H9 (cell line): Measurements from ENCODE around the gene RPL7L1. TPM values are rescaled to one million over a fixed set of nuclear protein-coding genes. Genes with fewer than 3 reads are reported as not detected.

ENCODE experiments used
- DNase-seq: peaks from one replicate; pipeline ENCODE4 v3.0.0-alpha.2; 2017
- H2AFZ ChIP-seq: one replicate; pipeline ENCODE4 v1.6.1; 2013; ENCODE audit warnings: mild to moderate bottlenecking, low read length, control low read depth, moderate library complexity
- H2AK5ac ChIP-seq: 2 replicates; pipeline ENCODE4 v1.6.1; 2013; ENCODE audit warnings: low read length, control low read depth, mixed read lengths; ENCODE audit not compliant: insufficient read length
- H2BK120ac ChIP-seq: one replicate; pipeline ENCODE4 v1.6.1; 2013; ENCODE audit warnings: low read depth, mild to moderate bottlenecking, low read length, control low read depth, inconsistent platforms; ENCODE audit not compliant: poor library complexity, severe bottlenecking
- H2BK12ac ChIP-seq: 2 replicates; pipeline ENCODE4 v1.6.1; 2013; ENCODE audit warnings: low read length, control low read depth, mixed read lengths, low read depth; ENCODE audit not compliant: insufficient read length
- H2BK15ac ChIP-seq: 2 replicates; pipeline ENCODE4 v1.6.1; 2013; ENCODE audit warnings: low read depth, low read length, control low read depth
- H2BK20ac ChIP-seq: one replicate; pipeline ENCODE4 v1.6.1; 2013; ENCODE audit warnings: low read depth, mild to moderate bottlenecking, low read length, control low read depth, inconsistent platforms; ENCODE audit not compliant: poor library complexity, severe bottlenecking
- H2BK5ac ChIP-seq: 2 replicates; pipeline ENCODE4 v1.6.1; 2013; ENCODE audit warnings: low read length, control low read depth, mixed read lengths; ENCODE audit not compliant: insufficient read length
- H3K14ac ChIP-seq: 2 replicates; pipeline ENCODE4 v1.6.1; 2013; ENCODE audit warnings: low read length, control low read depth; ENCODE audit not compliant: insufficient read depth
- H3K18ac ChIP-seq: 2 replicates; pipeline ENCODE4 v1.6.1; 2013; ENCODE audit warnings: low read depth, mild to moderate bottlenecking, mixed read lengths, low read length, control low read depth; ENCODE audit not compliant: insufficient read length
- H3K23ac ChIP-seq: 2 replicates; pipeline ENCODE4 v1.6.1; 2013; ENCODE audit warnings: low read length, control low read depth, mixed read lengths, low read depth; ENCODE audit not compliant: insufficient read length
- H3K23me2 ChIP-seq: 2 replicates; pipeline ENCODE4 v1.6.1; 2013; ENCODE audit warnings: low read depth, mild to moderate bottlenecking, mixed read lengths, low read length, control low read depth; ENCODE audit not compliant: insufficient read length, poor library complexity, severe bottlenecking
- H3K27ac ChIP-seq: 2 replicates; pipeline ENCODE4 v1.5.1; 2013; ENCODE audit warnings: low read length, control low read depth, mixed read lengths, low read depth; ENCODE audit not compliant: insufficient read length
- H3K27me3 ChIP-seq: 2 replicates; pipeline ENCODE4 v1.6.1; 2013; ENCODE audit warnings: low read length, control low read depth, inconsistent platforms; ENCODE audit not compliant: insufficient read depth
- H3K4ac ChIP-seq: 2 replicates; pipeline ENCODE4 v1.6.1; 2013; ENCODE audit warnings: low read depth, mild to moderate bottlenecking, control low read depth, inconsistent platforms, low read length, moderate library complexity
- H3K4me1 ChIP-seq: 2 replicates; pipeline ENCODE4 v1.6.1; 2013; ENCODE audit warnings: low read length, control low read depth, inconsistent platforms; ENCODE audit not compliant: insufficient read depth
- H3K4me2 ChIP-seq: 2 replicates; pipeline ENCODE4 v1.6.1; 2013; ENCODE audit warnings: low read length, control low read depth, mixed read lengths; ENCODE audit not compliant: insufficient read length, insufficient read depth
- H3K56ac ChIP-seq: 2 replicates; pipeline ENCODE4 v1.6.1; 2013; ENCODE audit warnings: low read depth, mild to moderate bottlenecking, mixed read lengths, low read length, control low read depth; ENCODE audit not compliant: insufficient read length
- H3K79me1 ChIP-seq: 2 replicates; pipeline ENCODE4 v1.6.1; 2013; ENCODE audit warnings: low read depth, mild to moderate bottlenecking, moderate library complexity, low read length, control low read depth, inconsistent platforms; ENCODE audit not compliant: insufficient read depth, poor library complexity, severe bottlenecking
- H3K79me2 ChIP-seq: 2 replicates; pipeline ENCODE4 v1.6.1; 2013; ENCODE audit warnings: low read length, control low read depth, inconsistent platforms; ENCODE audit not compliant: insufficient read depth
- H3K9ac ChIP-seq: 2 replicates; pipeline ENCODE4 v1.6.1; 2013; ENCODE audit warnings: low read length, control low read depth, mixed read lengths; ENCODE audit not compliant: insufficient read length; ENCODE audit errors: extremely low read depth
- H3K9me3 ChIP-seq: one replicate; pipeline ENCODE4 v1.6.1; 2013; ENCODE audit warnings: low read depth, low read length, inconsistent platforms; ENCODE audit not compliant: control insufficient read depth
- H3T11ph ChIP-seq: one replicate; pipeline ENCODE4 v1.6.1; 2013; ENCODE audit warnings: mild to moderate bottlenecking, low read length, control low read depth, inconsistent platforms
- H4K20me1 ChIP-seq: one replicate; pipeline ENCODE4 v1.6.1; 2013; ENCODE audit not compliant: control insufficient read depth, insufficient read length, insufficient read depth
- H4K5ac ChIP-seq: 2 replicates; pipeline ENCODE4 v1.6.1; 2013; ENCODE audit warnings: low read depth, mild to moderate bottlenecking, mixed read lengths, low read length, control low read depth; ENCODE audit not compliant: insufficient read length
- H4K8ac ChIP-seq: replicated peaks from 2 replicates; pipeline ENCODE4 v1.6.1; 2013; ENCODE audit warnings: low read length, control low read depth, mixed read lengths, low read depth; ENCODE audit not compliant: insufficient read length
- H4K91ac ChIP-seq: 2 replicates; pipeline ENCODE4 v1.6.1; 2013; ENCODE audit warnings: low read depth, mild to moderate bottlenecking, moderate library complexity, mixed read lengths, low read length, control low read depth; ENCODE audit not compliant: insufficient read length
- H3K27ac Mint-ChIP-seq, 3 experiments: 2 replicates in 2 of 3; 3 replicates in 1 of 3; pipeline ENCODE4 v1.8.0; 2020 to 2021; ENCODE audit warnings: mixed read lengths in 3 of 3, mild to moderate bottlenecking in 1 of 3, moderate library complexity in 1 of 3
- H3K27me3 Mint-ChIP-seq: 2 replicates; pipeline ENCODE4 v1.8.0; 2021; ENCODE audit warnings: low read depth, mild to moderate bottlenecking, moderate library complexity, mixed read lengths
- H3K36me3 Mint-ChIP-seq, 3 experiments: 2 replicates in 2 of 3; 3 replicates in 1 of 3; pipeline ENCODE4 v1.8.0; 2020 to 2021; ENCODE audit warnings: low read depth in 3 of 3, mixed read lengths in 3 of 3; ENCODE audit not compliant: insufficient read depth in 1 of 3
- H3K4me1 Mint-ChIP-seq, 2 experiments: 2 replicates each; pipeline ENCODE4 v1.8.0; 2020; ENCODE audit warnings: mixed read lengths in 2 of 2
- H3K4me3 Mint-ChIP-seq, 2 experiments: 2 replicates in 1 of 2; 3 replicates in 1 of 2; pipeline ENCODE4 v1.8.0; 2020 to 2021; ENCODE audit warnings: mild to moderate bottlenecking in 2 of 2, mixed read lengths in 2 of 2, moderate library complexity in 1 of 2
- H3K9me3 Mint-ChIP-seq, 2 experiments: 2 replicates in 1 of 2; 3 replicates in 1 of 2; pipeline ENCODE4 v1.8.0; 2020; ENCODE audit warnings: mild to moderate bottlenecking in 2 of 2, mixed read lengths in 2 of 2, moderate library complexity in 1 of 2
- WGBS: extraction: QIAGEN DNeasy Blood & Tissue Kit; methylation state at CpG from one replicate; pipeline ENCODE4 v1.1.7; 2013; ENCODE audit warnings: missing lambda C conversion rate, low lambda C conversion rate, mixed read lengths; ENCODE audit not compliant: insufficient read length; ENCODE audit errors: extremely low coverage; 5-methylcytosine and 5-hydroxymethylcytosine counted together
- total RNA-seq: library from RNA; stranded (reverse); gene quantifications from 2 replicates; pipeline ENCODE4 v1.2.1, GENCODE V29; 2021
- TF ChIP-seq, protein P1 (sequence below): fragments of 200-600 bp; sonication (generic); conservative IDR thresholded peaks from 3 replicates; pipeline ENCODE4 v1.8.0; 2021; ENCODE audit warnings: antibody characterized with exemption, mild to moderate bottlenecking

The RPL7L1 gene
- total RNA-seq, 1 experiment from 2014 or later, result 130 TPM

DNA sequence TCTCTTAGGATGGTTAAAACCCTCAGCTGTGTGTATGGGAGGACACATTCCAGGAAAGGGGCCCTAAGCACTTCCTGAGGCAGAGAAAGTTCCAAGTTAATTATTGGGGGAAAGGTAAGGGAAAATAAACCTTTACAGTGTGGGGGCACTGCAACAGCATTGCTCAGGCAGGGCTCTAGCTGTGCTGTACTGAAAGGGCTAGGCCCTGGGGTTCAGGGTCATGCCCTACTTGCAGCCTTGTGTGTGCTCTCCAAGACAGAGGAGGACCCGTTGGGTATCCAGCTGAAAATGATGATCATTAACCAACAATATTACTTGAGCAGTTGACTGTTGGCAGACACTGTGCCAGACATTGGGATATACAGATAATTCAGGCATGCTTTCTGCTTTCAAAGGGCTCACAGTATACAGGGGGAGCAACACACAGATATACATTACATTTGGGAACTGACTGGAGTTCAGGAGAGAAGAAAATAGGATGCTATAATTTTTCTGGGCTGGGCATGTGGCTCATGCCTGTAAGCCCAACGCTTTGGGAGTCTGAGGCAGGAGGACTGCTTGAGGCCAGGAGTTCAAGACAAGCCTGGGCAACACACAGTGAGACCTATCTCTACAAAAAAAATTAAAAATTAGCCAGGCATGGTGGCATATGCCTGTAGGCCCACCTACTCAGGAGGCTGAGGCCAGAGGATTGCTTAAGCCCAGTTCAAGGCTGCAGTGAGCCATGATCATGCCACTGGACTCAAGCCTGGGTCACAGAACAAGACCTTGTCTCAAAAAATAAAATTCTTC lies 9.1 kb upstream of the RPL7L1 start:
- Histone ChIP-seq H3K27me3 (no peaks in the 10 kb centered on the region), H3K9ac (no peak overlapping the region), H3K23me2 (no peaks in the 10 kb centered on the region), H3K56ac (no peak overlapping the region), H2BK5ac (no peak overlapping the region), H2BK120ac (no peak overlapping the region), H3K18ac (no peak overlapping the region), H3K79me2 (no peaks in the 10 kb centered on the region), H4K20me1 (no peaks in the 10 kb centered on the region), H3K4me1 (no peaks in the 10 kb centered on the region), H3K4ac (no peak overlapping the region), H4K5ac (no peak overlapping the region), H2BK20ac (no peak overlapping the region), H3K4me2 (no peak overlapping the region), H3T11ph (no peak overlapping the region), H2BK12ac (no peak overlapping the region), H4K91ac (no peak overlapping the region), H2AK5ac (no peak overlapping the region), H3K9me3 (no peaks in the 10 kb centered on the region), H2AFZ (no peak overlapping the region), H2BK15ac (no peak overlapping the region), H3K79me1 (no peaks in the 10 kb centered on the region), H3K23ac (no peak overlapping the region), H3K14ac (no peak overlapping the region), H3K27ac (no peak overlapping the region), H4K8ac (no peak overlapping the region)
- TF ChIP-seq, protein P1, sequence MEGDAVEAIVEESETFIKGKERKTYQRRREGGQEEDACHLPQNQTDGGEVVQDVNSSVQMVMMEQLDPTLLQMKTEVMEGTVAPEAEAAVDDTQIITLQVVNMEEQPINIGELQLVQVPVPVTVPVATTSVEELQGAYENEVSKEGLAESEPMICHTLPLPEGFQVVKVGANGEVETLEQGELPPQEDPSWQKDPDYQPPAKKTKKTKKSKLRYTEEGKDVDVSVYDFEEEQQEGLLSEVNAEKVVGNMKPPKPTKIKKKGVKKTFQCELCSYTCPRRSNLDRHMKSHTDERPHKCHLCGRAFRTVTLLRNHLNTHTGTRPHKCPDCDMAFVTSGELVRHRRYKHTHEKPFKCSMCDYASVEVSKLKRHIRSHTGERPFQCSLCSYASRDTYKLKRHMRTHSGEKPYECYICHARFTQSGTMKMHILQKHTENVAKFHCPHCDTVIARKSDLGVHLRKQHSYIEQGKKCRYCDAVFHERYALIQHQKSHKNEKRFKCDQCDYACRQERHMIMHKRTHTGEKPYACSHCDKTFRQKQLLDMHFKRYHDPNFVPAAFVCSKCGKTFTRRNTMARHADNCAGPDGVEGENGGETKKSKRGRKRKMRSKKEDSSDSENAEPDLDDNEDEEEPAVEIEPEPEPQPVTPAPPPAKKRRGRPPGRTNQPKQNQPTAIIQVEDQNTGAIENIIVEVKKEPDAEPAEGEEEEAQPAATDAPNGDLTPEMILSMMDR, result no peak
- no peak overlapping the region; a peak in 2 of 7 replicates for H3K27ac Mint-ChIP-seq
- no peaks in the 10 kb centered on the region for H3K9me3 Mint-ChIP-seq
- peaks cover 0 to 10% (median 9%) of the 10 kb centered on the region in 3 experiments; a peak in 4 of 7 replicates for H3K36me3 Mint-ChIP-seq
- no peaks in the 10 kb centered on the region for H3K4me1 Mint-ChIP-seq
- WGBS, result no CpG with 5 or more reads among the region's 2 CpGs
- no peak overlapping the region for H3K4me3 Mint-ChIP-seq
- H3K27me3 Mint-ChIP-seq, result no peaks in the 10 kb centered on the region
- DNase-seq, result no peak
